ENCODE data around the gene DUOXA1.

Gene DUOXA1

DNA sequence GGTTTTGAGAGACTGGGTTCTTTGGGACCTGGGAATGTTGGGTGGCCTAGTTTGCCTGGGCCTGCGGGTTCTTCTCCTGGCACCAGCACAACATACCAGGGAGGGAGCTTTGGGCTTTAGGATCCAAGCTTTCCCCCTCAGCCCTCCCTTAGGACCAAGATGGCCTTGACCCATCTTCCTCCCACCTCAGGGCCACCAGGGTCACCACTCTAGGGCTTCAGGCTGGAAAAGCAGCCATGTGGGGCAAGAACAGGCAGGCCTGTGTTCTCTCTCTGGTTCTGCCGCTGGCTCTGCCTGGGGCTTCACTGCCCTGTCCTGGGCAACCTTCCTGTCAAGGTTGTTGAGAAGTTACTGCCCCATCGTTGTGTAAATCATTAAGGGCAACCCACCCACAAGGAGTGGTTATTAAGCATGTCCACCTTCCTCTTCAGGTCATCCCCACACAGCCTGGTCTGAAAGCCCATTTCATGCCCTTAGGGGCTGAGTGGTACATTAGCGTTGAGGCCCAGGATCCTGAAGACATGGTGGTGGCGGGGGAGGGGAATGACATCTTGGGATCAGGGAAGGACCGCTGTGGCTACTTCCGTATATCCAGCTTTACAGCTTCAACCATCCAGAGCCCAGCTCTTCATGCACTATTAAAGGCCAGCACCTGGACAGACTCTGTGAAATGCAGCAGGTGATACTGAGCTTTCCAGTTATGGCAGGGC, 767 bp upstream of the DUOXA1 start:
- WGBS: 83% methylated on average over 5 of the region's 7 CpGs
- no peak overlapping the region for H3K27ac ChIP-seq (ENCODE audit: low read length, poor library complexity, severe bottlenecking)
- no peaks in the 10 kb centered on the region for H3K9me3 ChIP-seq (ENCODE audit: control insufficient read depth, low read length)
- H3K27me3 ChIP-seq (ENCODE audit: control insufficient read depth in 1 of 2, insufficient read depth in 1 of 2, low read length in 2 of 2): peaks cover 76 to 88% of the 10 kb centered on the region in 2 experiments
- H2AFZ ChIP-seq (ENCODE audit: low read depth, low read length): no peak overlapping the region
- no peak overlapping the region for H2BK15ac ChIP-seq (ENCODE audit: low read depth, poor library complexity, severe bottlenecking)
- H4K8ac ChIP-seq (ENCODE audit: low read length): no peak overlapping the region
- no peak overlapping the region for H3K14ac ChIP-seq (ENCODE audit: low read length in 2 of 2)
- H3K23ac ChIP-seq (ENCODE audit: low read length in 2 of 2): no peak overlapping the region
- H3K18ac ChIP-seq (ENCODE audit: low read depth in 1 of 2, low read length in 2 of 2): no peak overlapping the region
- no peak for DNase-seq
- no peak overlapping the region for H2BK12ac ChIP-seq (ENCODE audit: low read length in 2 of 2)
- H2BK5ac ChIP-seq (ENCODE audit: low read depth, low read length, poor library complexity, severe bottlenecking): no peak overlapping the region
- H3K79me1 ChIP-seq (replicated peaks; ENCODE audit: low read length, poor library complexity, severe bottlenecking): no peaks in the 10 kb centered on the region
- no peak overlapping the region for H2AK5ac ChIP-seq (ENCODE audit: low read length, severe bottlenecking)
- H2BK120ac ChIP-seq (ENCODE audit: low read depth, low read length): no peak overlapping the region
- H3K4ac ChIP-seq (ENCODE audit: low read depth in 1 of 2, low read length in 2 of 2): no peak overlapping the region
- H3K4me2 ChIP-seq (ENCODE audit: low read length, poor library complexity, severe bottlenecking): no peak overlapping the region
- peaks cover 15% of the 10 kb centered on the region for H3K4me1 ChIP-seq (ENCODE audit: control insufficient read depth, insufficient read depth, low read depth, low read length)
- no peaks in the 10 kb centered on the region for H3K36me3 ChIP-seq (ENCODE audit: control insufficient read depth in 1 of 2, insufficient read depth in 2 of 2, low read depth in 1 of 2, low read length in 2 of 2)
- no peak overlapping the region for H3K9ac ChIP-seq (ENCODE audit: low read length)
- no peak overlapping the region for H3K4me3 ChIP-seq (ENCODE audit: insufficient read depth in 1 of 2, low read depth in 1 of 2, low read length in 2 of 2)
- no peak overlapping the region for H4K91ac ChIP-seq (ENCODE audit: low read length)

DNA sequence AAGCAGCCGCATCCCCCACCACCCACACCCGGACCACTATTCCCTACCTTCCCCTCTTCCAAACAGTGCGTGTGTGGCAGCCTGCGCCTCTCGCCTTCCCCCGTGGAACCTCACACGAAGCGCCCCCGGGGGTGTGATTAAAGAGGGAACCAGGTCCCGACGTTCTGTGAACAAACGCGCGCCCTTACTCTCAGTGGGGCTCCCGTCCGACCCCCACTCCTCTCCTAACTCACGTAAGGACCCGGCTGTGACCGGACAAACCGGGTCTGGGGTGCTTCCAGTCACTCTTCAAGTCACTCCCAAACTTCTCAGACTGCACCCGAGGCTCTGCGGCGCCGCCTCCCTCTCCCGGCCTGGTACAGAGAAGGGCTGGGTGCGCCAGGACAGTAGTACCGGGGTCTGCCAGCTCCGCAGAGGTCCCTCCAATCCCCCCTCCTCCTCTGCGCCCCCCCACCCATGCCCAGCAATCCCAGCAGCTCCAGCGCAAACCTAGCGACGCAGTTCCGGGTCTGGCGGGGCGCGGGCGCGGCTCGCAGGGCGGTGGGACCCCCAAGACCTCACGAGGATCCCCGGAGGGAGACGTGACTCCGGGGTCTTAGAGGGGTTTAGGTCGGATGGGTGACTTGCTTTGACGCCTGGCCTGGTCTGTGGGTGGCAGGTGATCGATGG, 574 bp downstream of the DUOXA1 start:
- Histone ChIP-seq H2BK120ac (ENCODE audit: low read depth, low read length) (no peak overlapping the region), H2AFZ (ENCODE audit: low read depth, low read length) (peak overlapping the region; percentile 65), H3K9ac (ENCODE audit: low read length) (peak overlapping the region; percentile 49), H3K79me1 (replicated peaks; ENCODE audit: low read length, poor library complexity, severe bottlenecking) (no peaks in the 10 kb centered on the region), H2AK5ac (ENCODE audit: low read length, severe bottlenecking) (no peak overlapping the region), H2BK12ac (ENCODE audit: low read length in 2 of 2) (no peak overlapping the region), H4K8ac (ENCODE audit: low read length) (no peak overlapping the region), H3K4me3 (ENCODE audit: insufficient read depth in 1 of 2, low read depth in 1 of 2, low read length in 2 of 2) (peak overlapping the region in 1 of 2 experiments; percentile 60), H3K36me3 (ENCODE audit: control insufficient read depth in 1 of 2, insufficient read depth in 2 of 2, low read depth in 1 of 2, low read length in 2 of 2) (no peaks in the 10 kb centered on the region), H2BK15ac (ENCODE audit: low read depth, poor library complexity, severe bottlenecking) (no peak overlapping the region), H2BK5ac (ENCODE audit: low read depth, low read length, poor library complexity, severe bottlenecking) (no peak overlapping the region), H3K27ac (ENCODE audit: low read length, poor library complexity, severe bottlenecking) (no peak overlapping the region), H4K91ac (ENCODE audit: low read length) (no peak overlapping the region), H3K14ac (ENCODE audit: low read length in 2 of 2) (no peak overlapping the region), H3K23ac (ENCODE audit: low read length in 2 of 2) (peak overlapping the region in 1 of 2 experiments; percentile 74), H3K27me3 (ENCODE audit: control insufficient read depth in 1 of 2, insufficient read depth in 1 of 2, low read length in 2 of 2) (peaks cover 71 to 88% of the 10 kb centered on the region in 2 experiments), H3K18ac (ENCODE audit: low read depth in 1 of 2, low read length in 2 of 2) (no peak overlapping the region), H3K4me2 (ENCODE audit: low read length, poor library complexity, severe bottlenecking) (no peak overlapping the region), H3K4ac (ENCODE audit: low read depth in 1 of 2, low read length in 2 of 2) (no peak overlapping the region), H3K9me3 (ENCODE audit: control insufficient read depth, low read length) (no peaks in the 10 kb centered on the region), H3K4me1 (ENCODE audit: control insufficient read depth, insufficient read depth, low read depth, low read length) (peaks cover 15% of the 10 kb centered on the region)
- no peak for DNase-seq
- WGBS: 2% methylated on average over 40 of the region's 47 CpGs

DNA sequence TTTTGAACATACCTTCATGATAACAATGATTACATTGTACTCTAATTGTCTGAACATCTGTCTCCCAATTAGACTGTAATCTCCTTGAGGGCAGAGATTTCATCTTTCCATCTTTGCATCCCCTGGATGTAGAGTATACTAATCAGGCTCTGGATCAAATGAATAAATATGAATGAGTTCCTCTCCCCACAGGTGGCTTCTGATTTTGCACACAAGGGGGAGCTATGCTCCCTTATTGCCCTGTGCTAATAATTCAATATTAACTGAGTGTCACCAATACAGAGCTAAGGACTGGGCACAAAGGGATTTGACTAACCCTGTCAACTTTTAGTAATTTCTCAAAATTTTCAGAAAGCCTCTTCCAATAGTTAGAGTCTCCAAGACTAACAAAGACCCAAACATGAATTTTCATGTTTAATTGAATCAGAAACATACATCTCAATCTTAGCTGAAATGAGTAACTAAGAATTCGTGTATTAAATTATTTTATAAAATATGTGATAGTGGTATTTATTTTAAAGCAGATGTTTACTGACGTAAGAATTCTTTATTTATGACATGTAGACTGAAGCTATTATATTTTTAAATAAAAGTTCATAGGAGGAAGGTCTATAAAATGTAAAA, 3.0 kb downstream of the DUOXA1 start:
- Histone ChIP-seq H3K27ac (ENCODE audit: low read length, poor library complexity, severe bottlenecking) (no peak overlapping the region), H2BK120ac (ENCODE audit: low read depth, low read length) (no peak overlapping the region), H3K14ac (ENCODE audit: low read length in 2 of 2) (no peak overlapping the region), H3K4me2 (ENCODE audit: low read length, poor library complexity, severe bottlenecking) (no peak overlapping the region), H2AK5ac (ENCODE audit: low read length, severe bottlenecking) (no peak overlapping the region), H3K4me1 (ENCODE audit: control insufficient read depth, insufficient read depth, low read depth, low read length) (peaks cover 16% of the 10 kb centered on the region), H3K4ac (ENCODE audit: low read depth in 1 of 2, low read length in 2 of 2) (no peak overlapping the region), H3K23ac (ENCODE audit: low read length in 2 of 2) (no peak overlapping the region), H3K36me3 (ENCODE audit: control insufficient read depth in 1 of 2, insufficient read depth in 2 of 2, low read depth in 1 of 2, low read length in 2 of 2) (no peaks in the 10 kb centered on the region), H2BK15ac (ENCODE audit: low read depth, poor library complexity, severe bottlenecking) (no peak overlapping the region), H2AFZ (ENCODE audit: low read depth, low read length) (no peak overlapping the region), H3K4me3 (ENCODE audit: insufficient read depth in 1 of 2, low read depth in 1 of 2, low read length in 2 of 2) (no peak overlapping the region), H3K79me1 (replicated peaks; ENCODE audit: low read length, poor library complexity, severe bottlenecking) (no peaks in the 10 kb centered on the region), H2BK12ac (ENCODE audit: low read length in 2 of 2) (no peak overlapping the region), H3K18ac (ENCODE audit: low read depth in 1 of 2, low read length in 2 of 2) (no peak overlapping the region), H3K9me3 (ENCODE audit: control insufficient read depth, low read length) (no peaks in the 10 kb centered on the region), H4K8ac (ENCODE audit: low read length) (no peak overlapping the region), H4K91ac (ENCODE audit: low read length) (no peak overlapping the region), H2BK5ac (ENCODE audit: low read depth, low read length, poor library complexity, severe bottlenecking) (no peak overlapping the region), H3K9ac (ENCODE audit: low read length) (no peak overlapping the region), H3K27me3 (ENCODE audit: control insufficient read depth in 1 of 2, insufficient read depth in 1 of 2, low read length in 2 of 2) (peaks cover 58 to 76% of the 10 kb centered on the region in 2 experiments)
- DNase-seq: peak; percentile 20
- WGBS: no CpG with 5 or more reads among the region's 2 CpGs

DNA sequence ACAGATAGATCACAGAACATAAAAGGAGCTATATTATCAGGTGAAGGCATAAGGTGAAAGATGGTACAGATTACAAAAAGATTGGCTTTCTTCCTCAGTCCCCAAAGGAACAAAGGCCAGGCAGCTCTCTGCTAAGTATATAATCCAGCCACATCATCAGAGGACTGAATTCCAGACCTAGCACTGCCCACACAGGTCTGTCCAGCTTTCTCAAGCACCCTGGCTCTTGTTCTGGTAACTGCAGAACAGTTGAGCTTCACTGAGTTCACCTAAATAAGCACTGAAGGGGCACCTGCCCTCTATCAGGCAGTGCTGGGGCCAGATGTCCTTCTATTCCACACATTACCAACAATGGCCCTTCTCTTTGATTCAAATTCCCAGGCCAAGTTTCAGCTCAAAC, 6.3 kb downstream of the DUOXA1 start:
- Histone ChIP-seq H3K18ac (ENCODE audit: low read depth in 1 of 2, low read length in 2 of 2) (no peak overlapping the region), H2BK15ac (ENCODE audit: low read depth, poor library complexity, severe bottlenecking) (no peak overlapping the region), H4K91ac (ENCODE audit: low read length) (no peak overlapping the region), H3K27ac (ENCODE audit: low read length, poor library complexity, severe bottlenecking) (no peak overlapping the region), H3K4me1 (ENCODE audit: control insufficient read depth, insufficient read depth, low read depth, low read length) (peaks cover 3% of the 10 kb centered on the region), H3K14ac (ENCODE audit: low read length in 2 of 2) (no peak overlapping the region), H3K23ac (ENCODE audit: low read length in 2 of 2) (no peak overlapping the region), H2AK5ac (ENCODE audit: low read length, severe bottlenecking) (no peak overlapping the region), H2BK120ac (ENCODE audit: low read depth, low read length) (no peak overlapping the region), H3K27me3 (ENCODE audit: control insufficient read depth in 1 of 2, insufficient read depth in 1 of 2, low read length in 2 of 2) (peaks cover 37 to 58% of the 10 kb centered on the region in 2 experiments), H2AFZ (ENCODE audit: low read depth, low read length) (no peak overlapping the region), H3K4me3 (ENCODE audit: insufficient read depth in 1 of 2, low read depth in 1 of 2, low read length in 2 of 2) (no peak overlapping the region), H3K36me3 (ENCODE audit: control insufficient read depth in 1 of 2, insufficient read depth in 2 of 2, low read depth in 1 of 2, low read length in 2 of 2) (no peaks in the 10 kb centered on the region), H2BK12ac (ENCODE audit: low read length in 2 of 2) (no peak overlapping the region), H3K4me2 (ENCODE audit: low read length, poor library complexity, severe bottlenecking) (no peak overlapping the region), H4K8ac (ENCODE audit: low read length) (no peak overlapping the region), H3K4ac (ENCODE audit: low read depth in 1 of 2, low read length in 2 of 2) (no peak overlapping the region), H2BK5ac (ENCODE audit: low read depth, low read length, poor library complexity, severe bottlenecking) (no peak overlapping the region), H3K79me1 (replicated peaks; ENCODE audit: low read length, poor library complexity, severe bottlenecking) (no peaks in the 10 kb centered on the region), H3K9me3 (ENCODE audit: control insufficient read depth, low read length) (no peaks in the 10 kb centered on the region), H3K9ac (ENCODE audit: low read length) (no peak overlapping the region)
- DNase-seq: no peak

Measured in mesenchymal stem cell (in vitro differentiated cells and primary cell).